Hepatocyte (in vitro differentiated cells): Measurements from ENCODE around the gene COL4A3. TPM values are rescaled to one million over a fixed set of nuclear protein-coding genes. Genes with fewer than 3 reads are reported as not detected.

Source experiments
- DNase-seq: peaks from one replicate; pipeline ENCODE4 v3.0.0-alpha.2; 2016; ENCODE audit warnings: low spot score
- H2AFZ ChIP-seq: fragments of 200-600 bp; sonication (generic); 2 replicates; pipeline ENCODE4 v1.6.0; 2016; ENCODE audit warnings: antibody characterized with exemption, mild to moderate bottlenecking
- H3K27ac ChIP-seq: fragments of 200-600 bp; sonication (generic); 2 replicates; pipeline ENCODE4 v1.5.1; 2016; ENCODE audit warnings: mild to moderate bottlenecking
- H3K27me3 ChIP-seq: fragments of 200-600 bp; sonication (generic); 2 replicates; pipeline ENCODE4 v1.6.1; 2016
- H3K36me3 ChIP-seq: fragments of 200-600 bp; sonication (generic); replicated peaks from 2 replicates; pipeline ENCODE4 v1.5.1; 2016; ENCODE audit warnings: low read depth; ENCODE audit not compliant: insufficient read depth
- H3K4me1 ChIP-seq: fragments of 200-600 bp; sonication (generic); 2 replicates; pipeline ENCODE4 v1.5.1; 2016; ENCODE audit warnings: mild to moderate bottlenecking, moderate library complexity; ENCODE audit not compliant: insufficient read depth
- H3K4me2 ChIP-seq: fragments of 200-600 bp; sonication (generic); 2 replicates; pipeline ENCODE4 v1.6.0; 2016
- H3K4me3 ChIP-seq: fragments of 200-600 bp; sonication (generic); 2 replicates; pipeline ENCODE4 v1.5.1; 2016; ENCODE audit warnings: mild to moderate bottlenecking
- H3K79me2 ChIP-seq: fragments of 200-600 bp; sonication (generic); 2 replicates; pipeline ENCODE4 v1.6.0; 2017; ENCODE audit warnings: mild to moderate bottlenecking
- H3K9me2 ChIP-seq: fragments of 200-600 bp; sonication (generic); replicated peaks from 2 replicates; pipeline ENCODE4 v1.6.0; 2017; ENCODE audit warnings: mild to moderate bottlenecking; ENCODE audit not compliant: insufficient read depth
- H3K9me3 ChIP-seq: fragments of 200-600 bp; sonication (generic); 2 replicates; pipeline ENCODE4 v1.5.1; 2016; ENCODE audit warnings: low read depth, mild to moderate bottlenecking
- H4K20me1 ChIP-seq: fragments of 200-600 bp; sonication (generic); 2 replicates; pipeline ENCODE4 v1.6.0; 2016; ENCODE audit warnings: mild to moderate bottlenecking; ENCODE audit not compliant: insufficient read depth, poor library complexity, severe bottlenecking
- EZH2 ChIP-seq: fragments of 200-600 bp; sonication (generic); IDR thresholded peaks from 2 replicates; pipeline ENCODE4 v1.6.1; 2016; ENCODE audit warnings: antibody characterized with exemption, mild to moderate bottlenecking, borderline replicate concordance
- EZH2phosphoT487 ChIP-seq: fragments of 200-600 bp; sonication (generic); IDR thresholded peaks from one replicate; pipeline ENCODE4 v1.6.1; 2018; ENCODE audit warnings: antibody characterized with exemption, mild to moderate bottlenecking, low read depth, moderate library complexity; ENCODE audit not compliant: unreplicated experiment, severe bottlenecking
- WGBS: methylation state at CpG from one replicate; pipeline ENCODE4 v1.1.6; 2016; ENCODE audit warnings: low lambda C conversion rate; ENCODE audit errors: missing lambda C conversion rate; 5-methylcytosine and 5-hydroxymethylcytosine counted together
- polyA plus RNA-seq: library from polyadenylated mRNA; unstranded; fragments of >200 nt; fragmentation: Nextera tagmentation; extraction: Ambion mirVana; gene quantifications from 2 replicates; pipeline ENCODE4 v1.2.1, GENCODE V29; 2016
- total RNA-seq: library from RNA; depleted of rRNA; stranded (reverse); fragments of >200 nt; gene quantifications from 2 replicates; pipeline ENCODE4 v1.2.3, GENCODE V29; 2014
- TF ChIP-seq, protein P1 (sequence below): fragments of 200-600 bp; sonication (generic); IDR thresholded peaks from 2 replicates; pipeline ENCODE4 v1.5.1; 2016; ENCODE audit warnings: antibody characterized with exemption, mild to moderate bottlenecking; ENCODE audit not compliant: poor library complexity

COL4A3 gene
- total and polyA plus RNA-seq, 2 experiments from 2014 or later: 0.50 TPM; not detected in 1

DNA sequence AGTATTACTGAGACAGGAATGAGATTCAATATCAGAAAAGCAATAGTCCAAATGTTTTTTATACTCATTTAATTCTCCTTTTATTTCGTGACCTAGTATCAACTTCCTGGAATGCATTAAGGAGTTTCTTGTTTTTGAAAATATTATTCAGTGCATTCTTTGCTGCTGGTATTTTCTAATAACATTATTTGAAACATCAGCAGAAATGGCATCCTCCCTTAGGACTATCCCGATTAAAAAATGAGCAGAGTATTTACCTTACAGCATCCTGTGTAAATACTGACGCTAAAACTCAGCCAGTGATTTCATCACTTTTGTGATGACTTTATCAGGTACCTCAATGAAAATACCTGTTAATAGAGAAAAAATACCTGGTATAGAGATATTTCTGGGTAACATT lies 16.3 kb downstream of the COL4A3 start:
- Histone ChIP-seq H4K20me1 (no peaks in the 10 kb centered on the region), H3K79me2 (no peaks in the 10 kb centered on the region), H3K9me3 (no peaks in the 10 kb centered on the region), H3K4me1 (no peaks in the 10 kb centered on the region), H3K36me3 (no peaks in the 10 kb centered on the region), H2AFZ (no peak overlapping the region), H3K4me2 (no peak overlapping the region), H3K27ac (no peak overlapping the region), H3K9me2 (no peaks in the 10 kb centered on the region), H3K4me3 (no peak overlapping the region), H3K27me3 (no peaks in the 10 kb centered on the region)
- TF ChIP-seq EZH2phosphoT487 (no peak), EZH2 (no peak)
- TF ChIP-seq, protein P1, sequence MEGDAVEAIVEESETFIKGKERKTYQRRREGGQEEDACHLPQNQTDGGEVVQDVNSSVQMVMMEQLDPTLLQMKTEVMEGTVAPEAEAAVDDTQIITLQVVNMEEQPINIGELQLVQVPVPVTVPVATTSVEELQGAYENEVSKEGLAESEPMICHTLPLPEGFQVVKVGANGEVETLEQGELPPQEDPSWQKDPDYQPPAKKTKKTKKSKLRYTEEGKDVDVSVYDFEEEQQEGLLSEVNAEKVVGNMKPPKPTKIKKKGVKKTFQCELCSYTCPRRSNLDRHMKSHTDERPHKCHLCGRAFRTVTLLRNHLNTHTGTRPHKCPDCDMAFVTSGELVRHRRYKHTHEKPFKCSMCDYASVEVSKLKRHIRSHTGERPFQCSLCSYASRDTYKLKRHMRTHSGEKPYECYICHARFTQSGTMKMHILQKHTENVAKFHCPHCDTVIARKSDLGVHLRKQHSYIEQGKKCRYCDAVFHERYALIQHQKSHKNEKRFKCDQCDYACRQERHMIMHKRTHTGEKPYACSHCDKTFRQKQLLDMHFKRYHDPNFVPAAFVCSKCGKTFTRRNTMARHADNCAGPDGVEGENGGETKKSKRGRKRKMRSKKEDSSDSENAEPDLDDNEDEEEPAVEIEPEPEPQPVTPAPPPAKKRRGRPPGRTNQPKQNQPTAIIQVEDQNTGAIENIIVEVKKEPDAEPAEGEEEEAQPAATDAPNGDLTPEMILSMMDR: no peak
- no peak for DNase-seq
- WGBS: 65% methylated on average over 3 of the region's 3 CpGs

- no peak overlapping the region for H2AFZ ChIP-seq
- no peak overlapping the region for H3K27ac ChIP-seq
- no peaks in the 10 kb centered on the region for H3K79me2 ChIP-seq
- H3K9me3 ChIP-seq: no peaks in the 10 kb centered on the region
- TF ChIP-seq, protein P1: no peak
- TF ChIP-seq EZH2phosphoT487: no peak
- H3K4me2 ChIP-seq: no peak overlapping the region
- H3K4me3 ChIP-seq: no peak overlapping the region
- H3K9me2 ChIP-seq: no peaks in the 10 kb centered on the region
- H3K36me3 ChIP-seq: no peaks in the 10 kb centered on the region
- no peaks in the 10 kb centered on the region for H4K20me1 ChIP-seq
- no peaks in the 10 kb centered on the region for H3K27me3 ChIP-seq
- H3K4me1 ChIP-seq: no peaks in the 10 kb centered on the region
- DNase-seq: no peak
These were observed 18.3 kb downstream of the COL4A3 start for GRCh38 chr2:227182765-227183164.

GRCh38 chr2:227183657-227184367 lies 19.4 kb downstream of the COL4A3 start:
- no peaks in the 10 kb centered on the region for H3K27me3 ChIP-seq
- no peaks in the 10 kb centered on the region for H3K79me2 ChIP-seq
- H3K9me2 ChIP-seq: no peaks in the 10 kb centered on the region
- no peaks in the 10 kb centered on the region for H4K20me1 ChIP-seq
- H3K36me3 ChIP-seq: no peaks in the 10 kb centered on the region
- no peak overlapping the region for H3K4me3 ChIP-seq
- peak; percentile 23 for DNase-seq
- no peaks in the 10 kb centered on the region for H3K9me3 ChIP-seq
- no peaks in the 10 kb centered on the region for H3K4me1 ChIP-seq
- H3K4me2 ChIP-seq: no peak overlapping the region
- TF ChIP-seq EZH2phosphoT487 (no peak), EZH2 (no peak)
- TF ChIP-seq, protein P1: no peak
- H3K27ac ChIP-seq: no peak overlapping the region
- H2AFZ ChIP-seq: no peak overlapping the region
- WGBS: 83% methylated on average over 2 of the region's 2 CpGs
